K562 (cell line): Measurements from ENCODE around the gene MEGF11. TPM values are rescaled to one million over a fixed set of nuclear protein-coding genes. Genes with fewer than 3 reads are reported as not detected.

Experiments used
- ATAC-seq: fragments of 200-7000 bp; cut with Tn5 transposase; 3 replicates; pipeline ENCODE4 v1.9.1; 2020; ENCODE audit warnings: moderate library complexity
- BruUV-seq: library from RNA; stranded (reverse); fragments of 400-500 nt; replicated peaks from 2 replicates; lab custom pipeline; 2021; lab: Mats Ljungman, UMichigan
- CTCF ChIA-PET: fragments of 300-600 bp; formaldehyde crosslinking; extraction: SDS; loops from one replicate; lab custom pipeline; 2021; ENCODE audit warnings: low intra/inter-chr PET ratio; lab: Yijun Ruan, JAX
- POLR2A ChIA-PET: fragments of 300-600, 350-650 bp; sonication (Branson Sonifier 250); formaldehyde crosslinking; extraction: SDS; loops from one replicate; lab custom pipeline; 2021; ENCODE audit warnings: antibody characterized with exemption, inconsistent platforms; lab: Yijun Ruan, JAX
- DNase-seq, 4 experiments: peaks; one replicate each; pipeline versions ENCODE4 v3.0.0 to v3.0.0-alpha.2; 2011 to 2018; ENCODE audit warnings: low spot score in 3 of 4, mixed read lengths in 3 of 4; ENCODE audit errors: extremely low read depth in 1 of 4
- FAIRE-seq: peaks from 2 replicates; lab custom pipeline; 2011; peaks lifted over from hg19 to GRCh38; lab: Jason Lieb, UNC
- H2AFZ ChIP-seq: 2 replicates; pipeline ENCODE4 v1.6.0; 2011; ENCODE audit warnings: low read depth, low read length, control low read depth, inconsistent platforms
- H3K27ac ChIP-seq: fragments of 200-600 bp; 3 replicates; pipeline ENCODE4 v1.8.0; 2011; ENCODE audit warnings: low read depth, mild to moderate bottlenecking, control low read depth, inconsistent platforms, low read length, moderate library complexity, mixed read lengths; ENCODE audit errors: extremely low read depth
- H3K27me3 ChIP-seq, 2 experiments: fragments of 300-600 bp in 1 of 2; 2 replicates in 1 of 2; 3 replicates in 1 of 2; pipeline versions ENCODE4 v1.6.0 to v1.8.0; 2011; ENCODE audit warnings: inconsistent platforms in 2 of 2, low read length in 2 of 2, mild to moderate bottlenecking in 1 of 2, mixed read lengths in 1 of 2, moderate library complexity in 1 of 2; ENCODE audit not compliant: control insufficient read depth in 2 of 2, insufficient read depth in 2 of 2
- H3K36me3 ChIP-seq: fragments of 300-600 bp; 3 replicates; pipeline ENCODE4 v1.8.0; 2011; ENCODE audit warnings: mild to moderate bottlenecking, low read length, inconsistent platforms; ENCODE audit not compliant: control insufficient read depth, insufficient read depth
- H3K4me1 ChIP-seq, 2 experiments: fragments of 200-600 bp in 1 of 2; replicated peaks in 1 of 2; 2 replicates in 1 of 2; 3 replicates in 1 of 2; pipeline versions ENCODE4 v1.5.1 to v1.8.0; 2011; ENCODE audit warnings: inconsistent platforms in 2 of 2, low read length in 2 of 2, mild to moderate bottlenecking in 1 of 2, mixed read lengths in 1 of 2, moderate library complexity in 1 of 2; ENCODE audit not compliant: control insufficient read depth in 2 of 2, insufficient read depth in 2 of 2
- H3K4me2 ChIP-seq: 2 replicates; pipeline ENCODE4 v1.6.1; 2011; ENCODE audit warnings: low read length, control low read depth, inconsistent platforms, mixed read lengths; ENCODE audit not compliant: insufficient read depth
- H3K4me3 ChIP-seq: fragments of 200-600 bp; sonication (generic), shearing (Covaris generic); 2 replicates; pipeline ENCODE4 v1.5.1; 2016; ENCODE audit warnings: control low read depth, inconsistent platforms
- H3K79me2 ChIP-seq: fragments of 200-600 bp; 3 replicates; pipeline ENCODE4 v1.8.0; 2011; ENCODE audit warnings: low read length, inconsistent platforms; ENCODE audit not compliant: control insufficient read depth, insufficient read depth
- H3K9ac ChIP-seq, 2 experiments: 2 replicates each; pipeline versions ENCODE4 v1.6.0 to v1.6.1; 2011; ENCODE audit warnings: low read depth in 2 of 2, low read length in 2 of 2, control low read depth in 1 of 2, inconsistent platforms in 1 of 2, mild to moderate bottlenecking in 1 of 2, mixed read lengths in 1 of 2; ENCODE audit not compliant: insufficient read depth in 1 of 2
- H3K9me1 ChIP-seq: one replicate; pipeline ENCODE4 v1.6.0; 2011; ENCODE audit warnings: inconsistent platforms, mild to moderate bottlenecking, low read length, moderate library complexity; ENCODE audit not compliant: control insufficient read depth, insufficient read depth
- H3K9me3 ChIP-seq: replicated peaks from 2 replicates; pipeline ENCODE4 v1.5.1; 2011; ENCODE audit warnings: low read depth, low read length, inconsistent platforms; ENCODE audit not compliant: control insufficient read depth, insufficient read depth
- H4K20me1 ChIP-seq: replicated peaks from 2 replicates; pipeline ENCODE4 v1.6.1; 2011; ENCODE audit warnings: low read length, inconsistent platforms, mixed read lengths; ENCODE audit not compliant: control insufficient read depth, insufficient read depth
- C11orf30 ChIP-seq: fragments of 450-650 bp; IDR thresholded peaks from 2 replicates; pipeline ENCODE4 v1.6.1; 2016; ENCODE audit warnings: low read depth, mild to moderate bottlenecking
- E2F3 ChIP-seq: fragments of 250-450 bp; sonication (Bioruptor Pico); IDR thresholded peaks from 2 replicates; pipeline ENCODE4 v1.4.0; 2020; ENCODE audit warnings: mild to moderate bottlenecking
- GABPB1 ChIP-seq: sonication (generic); formaldehyde crosslinking; IDR thresholded peaks from 2 replicates; pipeline ENCODE4 v1.8.0; 2022; ENCODE audit warnings: mild to moderate bottlenecking, missing genetic modification reagents
- GABPB2 ChIP-seq: fragments of 250-450 bp; sonication (Bioruptor Pico); conservative IDR thresholded peaks from 2 replicates; pipeline ENCODE4 v1.5.1; 2021; ENCODE audit warnings: mild to moderate bottlenecking
- HNRNPH1 ChIP-seq: fragments of 200-400 bp; formaldehyde crosslinking; optimal IDR thresholded peaks from 2 replicates; pipeline ENCODE3; 2017; ENCODE audit warnings: low read depth, mild to moderate bottlenecking, low read length, moderate library complexity
- MAFF ChIP-seq: IDR thresholded peaks from 2 replicates; pipeline ENCODE4 v1.6.1; 2012; ENCODE audit warnings: low read length, improper control_type of control experiment
- MAFG ChIP-seq: fragments of 450-650 bp; conservative IDR thresholded peaks from 2 replicates; pipeline ENCODE4 v1.6.1; 2016; ENCODE audit warnings: missing genetic modification characterization, missing compliant biosample characterization
- MAFK ChIP-seq: IDR thresholded peaks from 2 replicates; pipeline ENCODE4 v1.6.1; 2011; ENCODE audit warnings: low read length, improper control_type of control experiment
- MCM5 ChIP-seq: fragments of 450-650 bp; IDR thresholded peaks from 2 replicates; pipeline ENCODE4 v1.6.1; 2016; ENCODE audit warnings: low read depth
- NR1H2 ChIP-seq: sonication (generic); formaldehyde crosslinking; IDR thresholded peaks from 2 replicates; pipeline ENCODE4 v1.4.0; 2020; ENCODE audit warnings: mild to moderate bottlenecking, missing genetic modification reagents
- NR3C1 ChIP-seq: sonication (generic); formaldehyde crosslinking; IDR thresholded peaks from 2 replicates; pipeline ENCODE4 v1.8.1; 2022; ENCODE audit warnings: missing genetic modification reagents
- PML ChIP-seq: IDR thresholded peaks from 2 replicates; pipeline ENCODE4 v1.6.1; 2012; ENCODE audit warnings: low read length, inconsistent platforms
- POLR2A ChIP-seq: fragments of 450-650 bp; conservative IDR thresholded peaks from 2 replicates; pipeline ENCODE4 v1.6.1; 2016
- RBM17 ChIP-seq: fragments of 200-400 bp; formaldehyde crosslinking; IDR thresholded peaks from 2 replicates; pipeline ENCODE4 v1.6.1; 2017; ENCODE audit warnings: low read depth, mild to moderate bottlenecking, low read length, borderline replicate concordance
- U2AF2 ChIP-seq: fragments of 200-400 bp; formaldehyde crosslinking; optimal IDR thresholded peaks from 2 replicates; pipeline ENCODE3; 2017; ENCODE audit warnings: low read depth, mild to moderate bottlenecking, low read length
- ZNF217 ChIP-seq: sonication (generic); formaldehyde crosslinking; IDR thresholded peaks from 2 replicates; pipeline ENCODE4 v1.8.0; 2022; ENCODE audit warnings: mild to moderate bottlenecking, missing genetic modification reagents
- ZNF316 ChIP-seq: fragments of 450-650 bp; IDR thresholded peaks from 2 replicates; pipeline ENCODE4 v1.6.1; 2016
- ZNF583 ChIP-seq: fragments of 250-450 bp; sonication (Bioruptor Pico); IDR thresholded peaks from 2 replicates; pipeline ENCODE4 v1.4.0; 2020
- ZNF764 ChIP-seq: fragments of 250-450 bp; sonication (Bioruptor Pico); IDR thresholded peaks from 2 replicates; pipeline ENCODE4 v1.4.0; 2020; ENCODE audit warnings: low read depth, mild to moderate bottlenecking, moderate library complexity
- WGBS: fragments of 100-300 bp; shearing (Covaris generic); methylation state at CpG from one replicate; pipeline ENCODE4 v1.1.6; 2016; ENCODE audit warnings: low coverage, mixed read lengths; ENCODE audit not compliant: insufficient coverage; ENCODE audit errors: missing lambda C conversion rate; 5-methylcytosine and 5-hydroxymethylcytosine counted together
- in situ Hi-C: fragments of 300-500 bp; cut with MboI; formaldehyde crosslinking; loops from 4 replicates; pipeline ENCODE4 v1.15.0; 2018; ENCODE audit warnings: inconsistent platforms, mixed read lengths
- intact Hi-C: fragments of 100-400 bp; cut with micrococcal nuclease; formaldehyde crosslinking; loops from 2 replicates; pipeline ENCODE4 v1.14.2; 2022
- polyA plus RNA-seq, 8 experiments: library from polyadenylated mRNA; depleted of rRNA in 4 of 8; stranded (reverse) in 5 of 8; unstranded in 3 of 8; fragments of >200 nt; fragmentation: Nextera tagmentation in 2 of 8; fragmentation: Illumina TruSeq in 1 of 8; extraction: Ambion mirVana in 2 of 8; extraction: Trizol in 1 of 8; gene quantifications; 2 replicates each; pipeline versions ENCODE4 v1.2.1 to v1.2.3, GENCODE V29; 2011 to 2014; ENCODE audit warnings: inconsistent platforms in 1 of 8, missing spikeins in 1 of 8
- total RNA-seq, 7 experiments: library from RNA; depleted of rRNA in 6 of 7; stranded (reverse); fragments of >200 nt in 6 of 7; fragmentation: Illumina TruSeq in 2 of 7; extraction: Trizol in 2 of 7; gene quantifications; 2 replicates each; pipeline versions ENCODE4 v1.2.1 to v1.2.3, GENCODE V29; 2011 to 2021; ENCODE audit warnings: low replicate concordance in 1 of 7
- TF ChIP-seq, protein P1 (sequence below): fragments of 250-450 bp; sonication (Bioruptor Pico); IDR thresholded peaks from 2 replicates; pipeline ENCODE4 v1.8.0; 2022; ENCODE audit warnings: inconsistent platforms

The MEGF11 gene
- total and polyA plus RNA-seq, 9 of the 15 experiments (the other 6 are each of a cell fraction or from before 2014, with no cell fraction given) = 0.06 to 0.23 (median 0.20) TPM; not detected in 6

DNA sequence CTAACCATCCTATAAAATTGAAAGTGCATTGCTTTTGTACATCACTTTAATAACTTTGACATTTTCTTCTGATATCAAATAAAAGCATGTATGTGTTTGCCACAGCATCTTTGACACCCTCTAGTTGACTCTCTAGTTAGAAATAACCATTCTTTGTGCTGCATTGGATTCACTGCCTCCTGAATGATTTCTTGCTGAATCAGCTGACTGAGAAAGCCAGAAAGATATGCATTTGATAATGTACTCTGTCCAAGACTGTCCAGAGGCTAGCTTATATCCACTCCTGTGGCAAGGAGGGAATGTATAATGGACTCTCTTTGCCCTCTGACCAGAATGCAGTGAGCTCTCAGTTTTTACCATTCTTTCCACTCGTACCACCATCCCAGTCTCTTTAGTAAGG is 378.1 kb downstream of the MEGF11 start:
- Histone ChIP-seq H3K27ac (no peak overlapping the region), H3K4me2 (no peak overlapping the region), H3K4me3 (no peak overlapping the region), H3K79me2 (peaks cover 73% of the 10 kb centered on the region), H3K36me3 (peaks cover 67% of the 10 kb centered on the region), H3K9me1 (no peaks in the 10 kb centered on the region), H2AFZ (no peak overlapping the region), H3K9ac (no peak overlapping the region), H3K9me3 (no peaks in the 10 kb centered on the region), H4K20me1 (peaks cover 3% of the 10 kb centered on the region; the same call in 1 of the 2 replicates), H3K4me1 (peaks cover 3 to 4% of the 10 kb centered on the region in 2 experiments; a peak in 3 of 5 replicates), H3K27me3 (no peaks in the 10 kb centered on the region)
- BruUV-seq = no TSS peak
- 83% methylated on average over 1 of the region's 1 CpG for WGBS
- intact Hi-C loops (no loop called here), in situ Hi-C loops (no loop called here)
- POLR2A ChIA-PET = no interaction called here
- CTCF ChIA-PET = no interaction called here
- FAIRE-seq = no peak
- no peak for TF ChIP-seq HNRNPH1
- TF ChIP-seq MAFF = peak; percentile 25; the same call in 1 of the 2 replicates
- TF ChIP-seq MCM5 = no peak
- TF ChIP-seq MAFK = 0 out of 2 replicates have a peak, but pooled peaks have one; percentile 43
- no peak for TF ChIP-seq NR3C1
- TF ChIP-seq NR1H2 (CRISPR knock-in tag) = no peak
- no peak for TF ChIP-seq ZNF764
- TF ChIP-seq GABPB1 (CRISPR knock-in tag) = no peak
- TF ChIP-seq ZNF316 = peak; percentile 83
- TF ChIP-seq PML = no peak
- peak; percentile 80 for TF ChIP-seq C11orf30
- no peak for TF ChIP-seq RBM17
- TF ChIP-seq E2F3 (CRISPR knock-in tag) = no peak
- no peak for TF ChIP-seq U2AF2
- TF ChIP-seq MAFG (tag) = peak; percentile 68
- TF ChIP-seq, protein P1, sequence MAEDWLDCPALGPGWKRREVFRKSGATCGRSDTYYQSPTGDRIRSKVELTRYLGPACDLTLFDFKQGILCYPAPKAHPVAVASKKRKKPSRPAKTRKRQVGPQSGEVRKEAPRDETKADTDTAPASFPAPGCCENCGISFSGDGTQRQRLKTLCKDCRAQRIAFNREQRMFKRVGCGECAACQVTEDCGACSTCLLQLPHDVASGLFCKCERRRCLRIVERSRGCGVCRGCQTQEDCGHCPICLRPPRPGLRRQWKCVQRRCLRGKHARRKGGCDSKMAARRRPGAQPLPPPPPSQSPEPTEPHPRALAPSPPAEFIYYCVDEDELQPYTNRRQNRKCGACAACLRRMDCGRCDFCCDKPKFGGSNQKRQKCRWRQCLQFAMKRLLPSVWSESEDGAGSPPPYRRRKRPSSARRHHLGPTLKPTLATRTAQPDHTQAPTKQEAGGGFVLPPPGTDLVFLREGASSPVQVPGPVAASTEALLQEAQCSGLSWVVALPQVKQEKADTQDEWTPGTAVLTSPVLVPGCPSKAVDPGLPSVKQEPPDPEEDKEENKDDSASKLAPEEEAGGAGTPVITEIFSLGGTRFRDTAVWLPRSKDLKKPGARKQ (CRISPR knock-in tag) = no peak
- no peak for TF ChIP-seq POLR2A
- TF ChIP-seq GABPB2 (CRISPR knock-in tag) = no peak
- no peak for TF ChIP-seq ZNF217 (CRISPR knock-in tag)
- TF ChIP-seq ZNF583 (CRISPR knock-in tag) = no peak
- no peak for ATAC-seq
- DNase-seq = no peak
